Neural cell (in vitro differentiated cells): ENCODE results near the gene DCAF15. TPM values are rescaled to one million over a fixed set of nuclear protein-coding genes. Genes with fewer than 3 reads are reported as not detected.

Experiments
- H2AFZ ChIP-seq: fragments of 200-600, 300-800 bp; sonication (generic), shearing (Covaris generic); 2 replicates; pipeline ENCODE4 v1.6.0; 2014; ENCODE audit warnings: low read depth, mild to moderate bottlenecking, antibody characterized with exemption, low read length, moderate library complexity
- H3F3A ChIP-seq: fragments of 200-600 bp; shearing (Covaris generic); 2 replicates; pipeline ENCODE4 v1.6.1; 2016; ENCODE audit warnings: mild to moderate bottlenecking, moderate library complexity, mixed read lengths, antibody characterized with exemption, low read length; ENCODE audit not compliant: insufficient read depth, poor library complexity, severe bottlenecking
- H3K27ac ChIP-seq: fragments of 200-600, 300-800 bp; sonication (generic), shearing (Covaris generic); 2 replicates; pipeline ENCODE4 v1.5.1; 2014; ENCODE audit warnings: mild to moderate bottlenecking, low read length, moderate library complexity
- H3K27me3 ChIP-seq: fragments of 300-800, 200-600 bp; sonication (generic), shearing (Covaris generic); 2 replicates; pipeline ENCODE4 v1.6.0; 2014; ENCODE audit warnings: mild to moderate bottlenecking, low read depth, low read length, moderate library complexity; ENCODE audit not compliant: insufficient read depth
- H3K36me3 ChIP-seq: fragments of 300-800, 200-600 bp; sonication (generic), shearing (Covaris generic); 2 replicates; pipeline ENCODE4 v1.5.1; 2014; ENCODE audit warnings: mild to moderate bottlenecking, antibody characterized with exemption, low read length, moderate library complexity; ENCODE audit not compliant: insufficient read depth
- H3K4me2 ChIP-seq: fragments of 300-800, 200-600 bp; sonication (generic), shearing (Covaris generic); 2 replicates; pipeline ENCODE4 v1.6.0; 2014; ENCODE audit warnings: mild to moderate bottlenecking, low read length
- H3K4me3 ChIP-seq: fragments of 300-800, 200-600 bp; sonication (generic), shearing (Covaris generic); 2 replicates; pipeline ENCODE4 v1.5.1; 2014; ENCODE audit warnings: mild to moderate bottlenecking, low read length, moderate library complexity
- H3K79me2 ChIP-seq: fragments of 200-600 bp; shearing (Covaris generic); replicated peaks from 2 replicates; pipeline ENCODE4 v1.6.0; 2014; ENCODE audit warnings: mild to moderate bottlenecking, low read length, moderate library complexity; ENCODE audit not compliant: insufficient read depth
- H3K9ac ChIP-seq: fragments of 300-800, 200-600 bp; sonication (generic), shearing (Covaris generic); 2 replicates; pipeline ENCODE4 v1.6.1; 2016; ENCODE audit warnings: mild to moderate bottlenecking, low read length, mixed read lengths
- H3K9me2 ChIP-seq: fragments of 200-600 bp; shearing (Covaris generic); 2 replicates; pipeline ENCODE4 v1.6.1; 2016; ENCODE audit warnings: mild to moderate bottlenecking, low read length, mixed read lengths; ENCODE audit not compliant: insufficient read depth
- H3K9me3 ChIP-seq: fragments of 200-600, 300-800 bp; sonication (generic), shearing (Covaris generic); 2 replicates; pipeline ENCODE4 v1.6.1; 2016; ENCODE audit warnings: mild to moderate bottlenecking, mixed run types, low read length, moderate library complexity, mixed read lengths
- H4K20me1 ChIP-seq: fragments of 200-600 bp; shearing (Covaris generic); 2 replicates; pipeline ENCODE4 v1.6.1; 2016; ENCODE audit warnings: mild to moderate bottlenecking, mixed run types; ENCODE audit not compliant: insufficient read depth
- EP300 ChIP-seq: fragments of 450-650 bp; conservative IDR thresholded peaks from 2 replicates; pipeline ENCODE4 v1.6.1; 2014; ENCODE audit warnings: antibody characterized with exemption, mild to moderate bottlenecking, moderate library complexity; ENCODE audit not compliant: poor library complexity, severe bottlenecking
- EZH2 ChIP-seq: fragments of 200-600, 300-800 bp; shearing (Covaris generic), sonication (generic); IDR thresholded peaks from 2 replicates; pipeline ENCODE4 v1.6.1; 2014; ENCODE audit warnings: antibody characterized with exemption, low read length, borderline replicate concordance, mild to moderate bottlenecking; ENCODE audit not compliant: insufficient read depth, poor library complexity, severe bottlenecking
- MXI1 ChIP-seq: fragments of 450-650 bp; conservative IDR thresholded peaks from 2 replicates; pipeline ENCODE4 v1.6.1; 2014; ENCODE audit warnings: antibody characterized with exemption, mild to moderate bottlenecking; ENCODE audit not compliant: poor library complexity, severe bottlenecking
- POLR2AphosphoS5 ChIP-seq: IDR thresholded peaks from 2 replicates; pipeline ENCODE4 v1.6.1; 2012
- RAD21 ChIP-seq: fragments of 450-650 bp; conservative IDR thresholded peaks from 2 replicates; pipeline ENCODE4 v1.6.1; 2014; ENCODE audit warnings: antibody characterized with exemption, mild to moderate bottlenecking, moderate library complexity
- SMC3 ChIP-seq: fragments of 450-650 bp; conservative IDR thresholded peaks from 2 replicates; pipeline ENCODE4 v1.6.1; 2014; ENCODE audit warnings: antibody characterized with exemption, mild to moderate bottlenecking, moderate library complexity; ENCODE audit not compliant: poor library complexity
- TAF1 ChIP-seq: IDR thresholded peaks from 2 replicates; pipeline ENCODE4 v1.6.1; 2012; ENCODE audit warnings: low read depth
- polyA plus RNA-seq: library from polyadenylated mRNA; depleted of rRNA; stranded (reverse); fragments of >200 nt; gene quantifications from 2 replicates; pipeline ENCODE4 v1.2.3, GENCODE V29; 2014
- TF ChIP-seq, protein P1 (sequence below): IDR thresholded peaks from 2 replicates; pipeline ENCODE4 v1.6.1; 2012; ENCODE audit warnings: borderline replicate concordance
- TF ChIP-seq, protein P2 (sequence below): fragments of 450-650 bp; IDR thresholded peaks from 2 replicates; pipeline ENCODE4 v1.5.1; 2014; ENCODE audit warnings: antibody characterized with exemption, mild to moderate bottlenecking, moderate library complexity; ENCODE audit not compliant: poor library complexity, severe bottlenecking

The DCAF15 gene
- polyA plus RNA-seq, 1 donor from 2014 or later: 39.4 TPM

DNA sequence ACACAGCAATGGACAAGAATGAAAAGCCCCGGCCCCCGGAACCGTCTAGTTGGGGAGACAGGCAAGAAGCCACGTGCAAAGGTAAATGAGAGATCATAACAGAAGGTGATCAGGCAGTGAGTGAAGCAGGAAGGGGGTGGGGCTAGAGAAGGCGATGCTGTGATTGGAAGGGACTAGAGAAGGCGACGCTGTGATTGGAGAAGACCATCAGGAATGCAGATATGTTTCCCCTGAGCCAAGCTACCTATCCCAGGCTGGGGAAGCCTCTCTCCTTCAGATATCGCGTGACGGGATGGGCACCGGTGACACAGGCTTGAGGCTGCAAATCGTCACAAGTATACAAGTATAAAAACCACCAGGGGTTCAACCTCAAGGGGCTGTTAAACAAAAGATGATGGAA lies 21.8 kb downstream of the DCAF15 start:
- peak overlapping the region; percentile 28 for H3K27ac ChIP-seq
- no peaks in the 10 kb centered on the region for H3K79me2 ChIP-seq
- no peaks in the 10 kb centered on the region for H3K9me2 ChIP-seq
- no peaks in the 10 kb centered on the region for H3F3A ChIP-seq
- TF ChIP-seq, protein P1, sequence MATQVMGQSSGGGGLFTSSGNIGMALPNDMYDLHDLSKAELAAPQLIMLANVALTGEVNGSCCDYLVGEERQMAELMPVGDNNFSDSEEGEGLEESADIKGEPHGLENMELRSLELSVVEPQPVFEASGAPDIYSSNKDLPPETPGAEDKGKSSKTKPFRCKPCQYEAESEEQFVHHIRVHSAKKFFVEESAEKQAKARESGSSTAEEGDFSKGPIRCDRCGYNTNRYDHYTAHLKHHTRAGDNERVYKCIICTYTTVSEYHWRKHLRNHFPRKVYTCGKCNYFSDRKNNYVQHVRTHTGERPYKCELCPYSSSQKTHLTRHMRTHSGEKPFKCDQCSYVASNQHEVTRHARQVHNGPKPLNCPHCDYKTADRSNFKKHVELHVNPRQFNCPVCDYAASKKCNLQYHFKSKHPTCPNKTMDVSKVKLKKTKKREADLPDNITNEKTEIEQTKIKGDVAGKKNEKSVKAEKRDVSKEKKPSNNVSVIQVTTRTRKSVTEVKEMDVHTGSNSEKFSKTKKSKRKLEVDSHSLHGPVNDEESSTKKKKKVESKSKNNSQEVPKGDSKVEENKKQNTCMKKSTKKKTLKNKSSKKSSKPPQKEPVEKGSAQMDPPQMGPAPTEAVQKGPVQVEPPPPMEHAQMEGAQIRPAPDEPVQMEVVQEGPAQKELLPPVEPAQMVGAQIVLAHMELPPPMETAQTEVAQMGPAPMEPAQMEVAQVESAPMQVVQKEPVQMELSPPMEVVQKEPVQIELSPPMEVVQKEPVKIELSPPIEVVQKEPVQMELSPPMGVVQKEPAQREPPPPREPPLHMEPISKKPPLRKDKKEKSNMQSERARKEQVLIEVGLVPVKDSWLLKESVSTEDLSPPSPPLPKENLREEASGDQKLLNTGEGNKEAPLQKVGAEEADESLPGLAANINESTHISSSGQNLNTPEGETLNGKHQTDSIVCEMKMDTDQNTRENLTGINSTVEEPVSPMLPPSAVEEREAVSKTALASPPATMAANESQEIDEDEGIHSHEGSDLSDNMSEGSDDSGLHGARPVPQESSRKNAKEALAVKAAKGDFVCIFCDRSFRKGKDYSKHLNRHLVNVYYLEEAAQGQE: no peak
- no peak for TF ChIP-seq TAF1
- TF ChIP-seq EP300: no peak
- TF ChIP-seq SMC3: no peak
- TF ChIP-seq EZH2: no peak
- TF ChIP-seq POLR2AphosphoS5: no peak
- no peak for TF ChIP-seq MXI1
- TF ChIP-seq, protein P2, sequence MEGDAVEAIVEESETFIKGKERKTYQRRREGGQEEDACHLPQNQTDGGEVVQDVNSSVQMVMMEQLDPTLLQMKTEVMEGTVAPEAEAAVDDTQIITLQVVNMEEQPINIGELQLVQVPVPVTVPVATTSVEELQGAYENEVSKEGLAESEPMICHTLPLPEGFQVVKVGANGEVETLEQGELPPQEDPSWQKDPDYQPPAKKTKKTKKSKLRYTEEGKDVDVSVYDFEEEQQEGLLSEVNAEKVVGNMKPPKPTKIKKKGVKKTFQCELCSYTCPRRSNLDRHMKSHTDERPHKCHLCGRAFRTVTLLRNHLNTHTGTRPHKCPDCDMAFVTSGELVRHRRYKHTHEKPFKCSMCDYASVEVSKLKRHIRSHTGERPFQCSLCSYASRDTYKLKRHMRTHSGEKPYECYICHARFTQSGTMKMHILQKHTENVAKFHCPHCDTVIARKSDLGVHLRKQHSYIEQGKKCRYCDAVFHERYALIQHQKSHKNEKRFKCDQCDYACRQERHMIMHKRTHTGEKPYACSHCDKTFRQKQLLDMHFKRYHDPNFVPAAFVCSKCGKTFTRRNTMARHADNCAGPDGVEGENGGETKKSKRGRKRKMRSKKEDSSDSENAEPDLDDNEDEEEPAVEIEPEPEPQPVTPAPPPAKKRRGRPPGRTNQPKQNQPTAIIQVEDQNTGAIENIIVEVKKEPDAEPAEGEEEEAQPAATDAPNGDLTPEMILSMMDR: no peak
- TF ChIP-seq RAD21: no peak
- no peak overlapping the region for H3K9ac ChIP-seq
- no peak overlapping the region for H3K4me2 ChIP-seq
- no peaks in the 10 kb centered on the region for H3K36me3 ChIP-seq
- no peaks in the 10 kb centered on the region for H3K9me3 ChIP-seq
- no peaks in the 10 kb centered on the region for H4K20me1 ChIP-seq
- no peak overlapping the region for H2AFZ ChIP-seq
- no peak overlapping the region for H3K4me3 ChIP-seq
- no peaks in the 10 kb centered on the region for H3K27me3 ChIP-seq

DNA sequence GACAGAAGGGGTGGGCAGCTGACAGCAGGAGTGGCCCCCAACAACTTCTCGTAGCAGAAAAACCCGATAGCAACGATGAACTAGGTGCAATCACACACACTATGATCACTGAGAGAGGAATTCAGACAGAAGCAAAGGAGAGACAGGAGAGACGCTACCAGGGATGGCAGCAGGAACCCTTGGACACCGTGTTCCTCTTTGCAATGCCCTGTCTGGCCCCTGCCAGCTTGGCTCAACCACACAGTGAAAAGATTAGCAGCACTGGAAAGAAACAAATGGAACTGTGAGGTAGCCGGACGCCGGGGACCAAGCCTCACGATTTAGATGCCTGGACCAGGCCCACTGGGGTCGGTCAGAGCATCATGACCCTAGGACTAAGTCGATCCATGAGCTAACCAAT lies 23.6 kb downstream of the DCAF15 start:
- H3K4me2 ChIP-seq: no peak overlapping the region
- no peak overlapping the region for H2AFZ ChIP-seq
- no peak overlapping the region for H3K9ac ChIP-seq
- no peaks in the 10 kb centered on the region for H3K9me3 ChIP-seq
- H3K27ac ChIP-seq: no peak overlapping the region
- TF ChIP-seq RAD21: no peak
- no peak for TF ChIP-seq MXI1
- H3K9me2 ChIP-seq: no peaks in the 10 kb centered on the region
- no peaks in the 10 kb centered on the region for H3K27me3 ChIP-seq
- H3F3A ChIP-seq: no peaks in the 10 kb centered on the region
- H4K20me1 ChIP-seq: no peaks in the 10 kb centered on the region
- H3K4me3 ChIP-seq: no peak overlapping the region
- H3K79me2 ChIP-seq: no peaks in the 10 kb centered on the region
- H3K36me3 ChIP-seq: no peaks in the 10 kb centered on the region

DNA sequence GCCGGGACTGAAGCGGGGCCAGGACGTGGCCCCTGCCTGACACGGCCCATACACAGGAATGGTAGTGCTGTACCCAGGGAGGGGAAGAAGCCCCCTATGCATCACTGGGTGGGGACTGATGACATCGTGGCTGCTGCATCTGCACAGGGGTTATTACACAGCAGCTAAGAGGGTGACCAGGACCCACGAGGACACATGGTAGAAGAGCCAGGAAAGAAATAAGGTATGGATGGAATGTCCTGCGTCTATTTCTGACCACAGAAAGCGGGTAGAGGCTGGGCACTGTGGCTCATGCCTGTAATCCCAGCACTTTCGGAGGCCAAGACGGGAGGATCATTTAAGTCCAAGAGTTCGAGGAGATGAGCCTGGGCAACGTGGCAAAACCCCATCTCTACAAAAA lies 24.1 kb downstream of the DCAF15 start:
- Histone ChIP-seq H3K27me3 (no peaks in the 10 kb centered on the region), H3K79me2 (no peaks in the 10 kb centered on the region), H4K20me1 (no peaks in the 10 kb centered on the region), H3K9me2 (no peaks in the 10 kb centered on the region), H3K4me3 (no peak overlapping the region), H3K9ac (no peak overlapping the region), H3K27ac (no peak overlapping the region), H2AFZ (no peak overlapping the region), H3K36me3 (no peaks in the 10 kb centered on the region), H3K9me3 (no peaks in the 10 kb centered on the region), H3F3A (no peaks in the 10 kb centered on the region), H3K4me2 (no peak overlapping the region)
- TF ChIP-seq EZH2 (no peak), EP300 (no peak), SMC3 (no peak), TAF1 (no peak), RAD21 (no peak), POLR2AphosphoS5 (no peak), MXI1 (no peak)
- TF ChIP-seq, protein P1: no peak
- TF ChIP-seq, protein P2: no peak
